Heart right ventricle (tissue), 16 donors: ENCODE results near the gene SLC39A5. TPM values are rescaled to one million over a fixed set of nuclear protein-coding genes. Genes with fewer than 3 reads are reported as not detected.
"Not testable (repeated sequence)": the region's sequence is repeated elsewhere in the genome, so short reads cannot be mapped to it uniquely, and the experiment has no call there.

Experiments
- ATAC-seq, 8 donors: fragments of 200-7000 bp; cut with Tn5 transposase; one replicate each; pipeline ENCODE4 v1.9.1; 2020; ENCODE audit warnings: mild to moderate bottlenecking in 8 of 8, moderate library complexity in 8 of 8, moderate number of reproducible peaks in 1 of 8
- DNase-seq, 2 donors: peaks; one replicate each; pipeline ENCODE4 v3.0.0-alpha.2; 2020
- H3K27ac ChIP-seq, 10 donors: fragments of 200-600 bp; sonication (generic) in 2 of 10; one replicate each; pipeline versions ENCODE4 v1.5.0 to v1.8.0; 2020 to 2022; ENCODE audit warnings: mild to moderate bottlenecking in 3 of 10
- H3K27me3 ChIP-seq, 7 donors: fragments of 200-600 bp; one replicate each; pipeline ENCODE4 v1.8.0; 2021 to 2022; ENCODE audit warnings: mild to moderate bottlenecking in 2 of 7
- H3K36me3 ChIP-seq, 9 donors: fragments of 200-600 bp; sonication (generic) in 1 of 9; one replicate each; pipeline versions ENCODE4 v1.5.0 to v1.8.0; 2020 to 2022; ENCODE audit warnings: mild to moderate bottlenecking in 2 of 9
- H3K4me1 ChIP-seq, 9 donors: fragments of 200-600 bp; sonication (generic) in 1 of 9; one replicate each; pipeline versions ENCODE4 v1.5.0 to v1.8.0; 2020 to 2022; ENCODE audit warnings: mild to moderate bottlenecking in 4 of 9
- H3K4me3 ChIP-seq, 10 donors: fragments of 200-600 bp; sonication (generic) in 2 of 10; one replicate each; pipeline versions ENCODE4 v1.5.0 to v1.8.0; 2020 to 2022; ENCODE audit warnings: mild to moderate bottlenecking in 7 of 10, moderate library complexity in 2 of 10
- H3K9me3 ChIP-seq, 11 donors: fragments of 200-600 bp in 10 of 11; sonication (generic) in 2 of 11; one replicate each; pipeline versions ENCODE4 v1.5.0 to v1.8.0; 2013 to 2022; ENCODE audit warnings: mild to moderate bottlenecking in 2 of 11, control low read depth in 1 of 11, moderate library complexity in 1 of 11
- CTCF ChIP-seq, 9 donors: fragments of 200-600 bp; sonication (generic) in 2 of 9; IDR thresholded peaks; one replicate each; pipeline versions ENCODE4 v1.5.0 to v1.8.0; 2021 to 2022; ENCODE audit warnings: antibody characterized with exemption in 9 of 9, mild to moderate bottlenecking in 5 of 9, moderate library complexity in 1 of 9
- WGBS, 2 donors: extraction: QIAGEN DNeasy Blood & Tissue Kit; methylation state at CpG; one replicate each; pipeline ENCODE4 v1.1.7; 2013; ENCODE audit warnings: inconsistent platforms in 1 of 2; 5-methylcytosine and 5-hydroxymethylcytosine counted together
- intact Hi-C, 10 donors: fragments of 100-400 bp; cut with DNase I; formaldehyde crosslinking; loops; one replicate each; pipeline versions ENCODE4 v1.11.1 to v1.14.2; 2022
- polyA plus RNA-seq, 2 donors: library from polyadenylated mRNA; stranded (reverse); fragments of 200-250 nt; gene quantifications; one replicate each; pipeline ENCODE4 v1.2.3, GENCODE V29; 2013
- total RNA-seq, 10 donors: library from RNA; stranded (reverse); fragmentation: NEBNext Ultra II Directional in 3 of 10; extraction: Animal tissue kit (Norgen Biotek cat#: 25700) in 3 of 10; gene quantifications; one replicate each; pipeline versions ENCODE4 v1.2.1 to v1.2.4, GENCODE V29; 2021 to 2023
- donor health status: Arrhythmogenic right ventricular cardiomyopathy.
- donor health status: ischemic (EF 13 %, LVEDD 7.1; RV severe dilation, severe dysfunction).
- donor health status: healthy with polysubstance abuse.
- donor health status: DM: no; HTN: yes; CAD: no.
- donor health status: DM: no; HTN: no; CAD: no.
- donor health status: ischemic (EF 25% LVEDD 6.9; RV normal size, moderate dysfunction).
- donor health status: ischemic (EF 25% LVEDD 5.7; RV mildly dilated, moderate dysfunction).
- donor health status: healthy.
- donor health status: DM: yes; HTN: yes; CAD: no.
- donor health status: Ischemic cardiomyopathy.
- donor health status: ischemic (EF 35%, LVEDD 5.7; RV mildly dilated, moderate dysfunction).
- donor health status: nonischemic (EF 11% LVEDD 7.7; RV severe dilation, severe dysfunction).
- donor health status: DM: yes; HTN: yes; CAD: no.
- donor health status: PGD.
- donor health status: ischemic (EF 29% LVEDD 5.4; RV normal size, mild dysfunction).
- donor health status: nonischemic (EF 23%, LVEDD 6.1; RV moderate dilation, normal function).

The SLC39A5 gene
- total and polyA plus RNA-seq, 12 donors, result 0.20 to 0.59 TPM; not detected in 10

- Histone ChIP-seq H3K36me3 (no peaks in the 10 kb centered on the region), H3K27ac (no peak overlapping the region), H3K4me3 (no peak overlapping the region), H3K27me3 (no peaks in the 10 kb centered on the region), H3K4me1 (peaks cover 6 to 30% (median 20%) of the 10 kb centered on the region in 9 donors), H3K9me3 (no peaks in the 10 kb centered on the region)
- no peak for DNase-seq
- intact Hi-C loops, result loop anchor here in 5 of 10 donors (2.0 to 10.0 kb wide), 4 partner anchors 32 to 275 kb away; partner anchors contain the start of genes SPRYD4 (in 2 of the 5) and NABP2 (in 1 of the 5)
- TF ChIP-seq CTCF (IDR thresholded peaks at IDR 0.05), result no peak
- no peak for ATAC-seq
These were observed 37.3 kb upstream of the SLC39A5 start for GRCh38 chr12:56192582-56192981.

GRCh38 chr12:56193025-56193578 lies 36.7 kb upstream of the SLC39A5 start:
- Histone ChIP-seq H3K27me3 (no peaks in the 10 kb centered on the region), H3K4me3 (no peak overlapping the region), H3K9me3 (no peaks in the 10 kb centered on the region), H3K27ac (no peak overlapping the region), H3K36me3 (no peaks in the 10 kb centered on the region), H3K4me1 (peaks cover 5 to 25% (median 14%) of the 10 kb centered on the region in 9 donors)
- no peak for ATAC-seq
- intact Hi-C loops, result loop anchor here in 6 of 10 donors (1.0 to 10.0 kb wide), 5 partner anchors 31 to 274 kb away; partner anchors contain the start of genes NABP2 (in 4 of the 6) and SPRYD4 (in 2 of the 6)
- peak; percentile 55 to 88 (median 79) for TF ChIP-seq CTCF (IDR thresholded peaks at IDR 0.05)
- 50 to 61% methylated on average over 1 of the region's 1 CpG for WGBS, 2 donors
- peak in 1 of 2 donors; percentile 88 for DNase-seq

- 56 to 60% methylated on average over 11 of the region's 11 CpGs for WGBS, 2 donors
- not testable (repeated sequence) for H3K27me3 ChIP-seq, H3K4me3 ChIP-seq, H3K36me3 ChIP-seq, H3K9me3 ChIP-seq, DNase-seq, H3K4me1 ChIP-seq
- H3K27ac ChIP-seq, result peak overlapping the region in 3 of 10 donors; percentile 9 to 38 (median 25)
- intact Hi-C loops, result loop anchor here in 1 of 10 donors (10.0 kb wide), 1 partner anchor 268 kb away; the partner anchor contains the start of gene SPRYD4
- ATAC-seq, result peak in 4 of 8 donors; percentile 32 to 83 (median 45)
These were observed 32.9 kb upstream of the SLC39A5 start for GRCh38 chr12:56196818-56197550.

GRCh38 chr12:56197921-56198635 lies 31.8 kb upstream of the SLC39A5 start:
- WGBS, 2 donors, result 82 to 87% methylated on average over 9 of the region's 9 CpGs
- Histone ChIP-seq H3K36me3 (no peaks in the 10 kb centered on the region), H3K27me3 (no peaks in the 10 kb centered on the region), H3K4me1 (peaks cover 0 to 8% (median 0%) of the 10 kb centered on the region in 9 donors), H3K27ac (no peak overlapping the region), H3K4me3 (no peak overlapping the region), H3K9me3 (no peaks in the 10 kb centered on the region)
- intact Hi-C loops, result loop anchor here in 1 of 10 donors (10.0 kb wide), 1 partner anchor 267 kb away; the partner anchor contains the start of gene SPRYD4
- ATAC-seq (no peak), DNase-seq (no peak)
- TF ChIP-seq CTCF (IDR thresholded peaks at IDR 0.05), result no peak
